Transverse colon (tissue), 3 donors: ENCODE data around the gene FAM229A.

Source experiments
- CTCF ChIP-seq, 5 experiments: fragments of 200-600 bp in 3 of 5; fragments of 450-650 bp in 2 of 5; sonication (generic) in 3 of 5; IDR thresholded peaks; 1 replicate in 2 of 5; 2 replicates in 3 of 5; pipeline ENCODE4 v1.5.1; 2016 to 2017; ENCODE audit warnings: antibody characterized with exemption in 5 of 5, inconsistent platforms in 3 of 5, mild to moderate bottlenecking in 2 of 5, moderate library complexity in 1 of 5
- POLR2A ChIP-seq: fragments of 450-650 bp; IDR thresholded peaks from one replicate; pipeline ENCODE4 v1.6.1; 2016; ENCODE audit warnings: antibody characterized with exemption, mild to moderate bottlenecking, moderate library complexity

DNA sequence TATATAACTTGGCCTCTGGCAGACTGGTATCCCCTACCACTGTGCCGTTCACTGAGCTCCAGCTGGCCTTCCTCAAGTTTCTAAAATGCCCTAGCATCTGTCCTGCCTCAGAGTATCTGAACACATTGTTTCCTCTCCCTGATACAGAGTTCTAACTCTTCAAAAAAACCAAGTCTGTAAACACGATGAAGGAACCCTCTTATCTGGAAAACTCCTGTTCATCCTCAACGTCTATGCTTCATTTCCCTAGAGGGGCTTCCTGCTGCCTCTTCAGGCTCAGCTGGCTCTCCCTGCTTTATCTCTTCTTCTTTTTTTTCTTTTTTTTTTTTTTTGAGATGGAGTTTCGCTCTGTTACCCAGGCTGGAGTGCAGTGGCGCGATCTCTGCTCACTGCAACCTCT lies 26.4 kb upstream of the FAM229A start:
- TF ChIP-seq CTCF (IDR thresholded peaks at IDR 0.05) (no peak), POLR2A (no peak)
